HepG2 (cell line): ENCODE data around the gene GPR107. TPM values are rescaled to one million over a fixed set of nuclear protein-coding genes. Genes with fewer than 3 reads are reported as not detected.

Experiments used
- ATAC-seq: fragments of 200-7000 bp; cut with Tn5 transposase; 3 replicates; pipeline ENCODE4 v1.9.1; 2020; ENCODE audit warnings: mild to moderate bottlenecking, moderate library complexity
- BruUV-seq: library from RNA; stranded (reverse); fragments of 400-500 nt; replicated peaks from 2 replicates; lab custom pipeline; 2021; lab: Mats Ljungman, UMichigan
- CTCF ChIA-PET: fragments of 300-600 bp; formaldehyde crosslinking; extraction: SDS; loops from one replicate; lab custom pipeline; 2021; ENCODE audit warnings: low total read pairs, inconsistent platforms, low intra/inter-chr PET ratio; lab: Yijun Ruan, JAX
- POLR2A ChIA-PET: fragments of 350-600 bp; sonication (Branson Sonifier 250); formaldehyde crosslinking; loops from one replicate; lab custom pipeline; 2020; ENCODE audit warnings: antibody characterized with exemption, inconsistent platforms; lab: Yijun Ruan, JAX
- DNase-seq: peaks from one replicate; pipeline ENCODE4 v3.0.0-alpha.2; 2015; ENCODE audit warnings: low spot score
- FAIRE-seq: peaks from 3 replicates; lab custom pipeline; 2011; peaks lifted over from hg19 to GRCh38; lab: Jason Lieb, UNC
- H2AFZ ChIP-seq: one replicate; pipeline ENCODE4 v1.6.1; 2011; ENCODE audit warnings: low read length, inconsistent platforms
- H3K27ac ChIP-seq: fragments of 300-600 bp; 3 replicates; pipeline ENCODE4 v1.8.0; 2011; ENCODE audit warnings: mixed run types, mild to moderate bottlenecking, mixed read lengths, low read length, inconsistent platforms; ENCODE audit not compliant: insufficient read depth; ENCODE audit errors: extremely low read length
- H3K27me3 ChIP-seq, 2 experiments: fragments of 200-600 bp in 1 of 2; 2 replicates in 1 of 2; 3 replicates in 1 of 2; pipeline versions ENCODE4 v1.6.0 to v1.8.0; 2011; ENCODE audit warnings: low read length in 2 of 2, mild to moderate bottlenecking in 2 of 2, moderate library complexity in 2 of 2, inconsistent platforms in 1 of 2; ENCODE audit not compliant: insufficient read depth in 2 of 2, control insufficient read depth in 1 of 2
- H3K36me3 ChIP-seq, 2 experiments: fragments of 200-600 bp in 1 of 2; replicated peaks in 1 of 2; 2 replicates in 1 of 2; 3 replicates in 1 of 2; pipeline versions ENCODE4 v1.5.1 to v1.8.0; 2011; ENCODE audit warnings: low read length in 2 of 2, inconsistent platforms in 1 of 2; ENCODE audit not compliant: insufficient read depth in 2 of 2, control insufficient read depth in 1 of 2
- H3K4me1 ChIP-seq: 2 replicates; pipeline ENCODE4 v1.5.1; 2012; ENCODE audit warnings: low read length, inconsistent platforms; ENCODE audit not compliant: insufficient read depth
- H3K4me2 ChIP-seq: 2 replicates; pipeline ENCODE4 v1.6.0; 2011; ENCODE audit warnings: low read depth, low read length, inconsistent platforms
- H3K4me3 ChIP-seq, 3 experiments: fragments of 200-600 bp in 1 of 3; sonication (generic), shearing (Covaris generic) in 1 of 3; replicated peaks in 1 of 3; 2 replicates each; pipeline ENCODE4 v1.5.1; 2011 to 2016; ENCODE audit warnings: low read length in 3 of 3, inconsistent platforms in 2 of 3, low read depth in 2 of 3, mild to moderate bottlenecking in 2 of 3, control low read depth in 1 of 3, mixed read lengths in 1 of 3; ENCODE audit not compliant: insufficient read depth in 1 of 3
- H3K79me2 ChIP-seq: one replicate; pipeline ENCODE4 v1.6.1; 2011; ENCODE audit warnings: low read length, inconsistent platforms; ENCODE audit not compliant: insufficient read depth
- H3K9ac ChIP-seq: 2 replicates; pipeline ENCODE4 v1.6.0; 2011; ENCODE audit warnings: mild to moderate bottlenecking, low read depth, low read length, inconsistent platforms; ENCODE audit not compliant: insufficient read depth
- H3K9me3 ChIP-seq: 2 replicates; pipeline ENCODE4 v1.5.1; 2012; ENCODE audit warnings: mild to moderate bottlenecking, low read length
- H4K20me1 ChIP-seq: 2 replicates; pipeline ENCODE4 v1.6.0; 2011; ENCODE audit warnings: inconsistent platforms, mild to moderate bottlenecking, low read length, moderate library complexity; ENCODE audit not compliant: insufficient read depth
- CAMTA2 ChIP-seq: sonication (generic); formaldehyde crosslinking; IDR thresholded peaks from 2 replicates; pipeline ENCODE4 v1.4.0; 2020; ENCODE audit warnings: mild to moderate bottlenecking, missing genetic modification reagents, borderline replicate concordance
- NBN ChIP-seq: fragments of 450-650 bp; conservative IDR thresholded peaks from 2 replicates; pipeline ENCODE4 v1.6.1; 2017
- TBP ChIP-seq: sonication (generic); formaldehyde crosslinking; IDR thresholded peaks from 2 replicates; pipeline ENCODE4 v1.5.0; 2020; ENCODE audit warnings: missing genetic modification reagents
- WIZ ChIP-seq: sonication (generic); formaldehyde crosslinking; IDR thresholded peaks from 2 replicates; pipeline ENCODE4 v1.5.1; 2020; ENCODE audit warnings: mild to moderate bottlenecking, missing genetic modification reagents
- ZNF138 ChIP-seq: sonication (generic); formaldehyde crosslinking; IDR thresholded peaks from 2 replicates; pipeline ENCODE4 v1.5.0; 2020; ENCODE audit warnings: mild to moderate bottlenecking, low read depth, missing genetic modification reagents
- ZNF207 ChIP-seq: fragments of 450-650 bp; IDR thresholded peaks from 2 replicates; pipeline ENCODE4 v1.6.1; 2016; ENCODE audit warnings: antibody characterized with exemption, borderline replicate concordance
- ZNF224 ChIP-seq: sonication (generic); formaldehyde crosslinking; IDR thresholded peaks from 2 replicates; pipeline ENCODE4 v1.5.0; 2020; ENCODE audit warnings: mild to moderate bottlenecking, missing genetic modification reagents
- ZNF331 ChIP-seq: sonication (generic); formaldehyde crosslinking; IDR thresholded peaks from 2 replicates; pipeline ENCODE4 v1.4.0; 2020; ENCODE audit warnings: missing genetic modification reagents
- ZNF776 ChIP-seq: sonication (generic); formaldehyde crosslinking; IDR thresholded peaks from 2 replicates; pipeline ENCODE4 v1.4.0; 2020; ENCODE audit warnings: mild to moderate bottlenecking, missing genetic modification reagents
- WGBS: methylation state at CpG from one replicate; pipeline ENCODE4 v1.1.6; 2017; ENCODE audit warnings: low lambda C conversion rate; 5-methylcytosine and 5-hydroxymethylcytosine counted together
- in situ Hi-C: cut with HindIII; loops from 2 replicates; pipeline ENCODE4 v1.10.0; 2017; ENCODE audit warnings: low pct_unique_long_range_greater_than_20kb; ENCODE audit not compliant: extremely low pct_ligation_motif_present
- intact Hi-C: fragments of 100-400 bp; cut with micrococcal nuclease; formaldehyde crosslinking; loops from one replicate; pipeline ENCODE4 v1.10.0; 2022; ENCODE audit not compliant: unreplicated experiment
- polyA plus RNA-seq, 8 experiments: library from polyadenylated mRNA; depleted of rRNA in 3 of 8; stranded (reverse) in 7 of 8; unstranded in 1 of 8; fragments of >200 nt; fragmentation: Illumina TruSeq in 4 of 8; extraction: Trizol in 4 of 8; gene quantifications; 2 replicates each; pipeline versions ENCODE4 v1.2.1 to v1.2.3, GENCODE V29; 2011 to 2016; ENCODE audit warnings: low read depth in 4 of 8, missing spikeins in 1 of 8, mixed read lengths in 1 of 8; ENCODE audit not compliant: insufficient read depth in 1 of 8
- total RNA-seq, 5 experiments: library from RNA; depleted of rRNA; stranded (reverse); fragments of >200 nt; fragmentation: Illumina TruSeq; extraction: Trizol; gene quantifications; 2 replicates each; pipeline ENCODE4 v1.2.3, GENCODE V29; 2016; ENCODE audit warnings: low read depth in 1 of 5
- TF ChIP-seq, protein P1 (sequence below): sonication (generic); formaldehyde crosslinking; conservative IDR thresholded peaks from 2 replicates; pipeline ENCODE4 v1.4.0; 2020; ENCODE audit warnings: missing genetic modification reagents
- TF ChIP-seq, protein P2 (sequence below): sonication (generic); formaldehyde crosslinking; conservative IDR thresholded peaks from 2 replicates; pipeline ENCODE4 v1.4.0; 2020; ENCODE audit warnings: missing genetic modification reagents
- TF ChIP-seq, protein P3 (sequence below): sonication (generic); formaldehyde crosslinking; IDR thresholded peaks from 2 replicates; pipeline ENCODE4 v1.5.0; 2020; ENCODE audit warnings: mild to moderate bottlenecking, missing genetic modification reagents, borderline replicate concordance
- TF ChIP-seq, protein P4 (sequence below): IDR thresholded peaks from 2 replicates; pipeline ENCODE4 v1.6.1; 2016; ENCODE audit warnings: mild to moderate bottlenecking

The GPR107 gene
- total and polyA plus RNA-seq, 2 of the 13 experiments (the other 11 are each of a cell fraction or from before 2014, with no cell fraction given), result 22.5 to 24.4 TPM

DNA sequence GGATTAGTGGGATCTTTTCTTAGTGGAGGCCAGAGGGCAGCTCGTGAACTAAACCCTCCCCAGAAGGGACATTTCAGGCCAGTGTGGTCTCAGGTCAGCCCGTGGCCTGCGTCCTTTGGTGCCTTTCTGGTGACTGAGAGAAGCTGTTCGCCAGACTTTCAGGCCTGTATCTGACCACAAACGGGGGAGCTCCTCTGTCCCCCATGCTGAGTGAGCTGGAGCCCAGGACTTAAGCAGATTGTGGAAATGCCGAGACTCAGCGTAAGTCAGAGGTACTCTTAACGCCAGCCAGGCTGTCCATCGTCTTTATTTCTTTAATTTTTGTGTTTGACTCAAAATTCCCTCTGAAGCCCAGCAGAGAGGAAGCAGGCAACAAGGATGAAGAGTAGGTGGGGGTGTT is 63.7 kb downstream of the GPR107 start (continued):
- TF ChIP-seq, protein P1, sequence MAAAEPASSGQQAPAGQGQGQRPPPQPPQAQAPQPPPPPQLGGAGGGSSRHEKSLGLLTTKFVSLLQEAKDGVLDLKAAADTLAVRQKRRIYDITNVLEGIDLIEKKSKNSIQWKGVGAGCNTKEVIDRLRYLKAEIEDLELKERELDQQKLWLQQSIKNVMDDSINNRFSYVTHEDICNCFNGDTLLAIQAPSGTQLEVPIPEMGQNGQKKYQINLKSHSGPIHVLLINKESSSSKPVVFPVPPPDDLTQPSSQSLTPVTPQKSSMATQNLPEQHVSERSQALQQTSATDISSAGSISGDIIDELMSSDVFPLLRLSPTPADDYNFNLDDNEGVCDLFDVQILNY (CRISPR knock-in tag), result no peak

DNA sequence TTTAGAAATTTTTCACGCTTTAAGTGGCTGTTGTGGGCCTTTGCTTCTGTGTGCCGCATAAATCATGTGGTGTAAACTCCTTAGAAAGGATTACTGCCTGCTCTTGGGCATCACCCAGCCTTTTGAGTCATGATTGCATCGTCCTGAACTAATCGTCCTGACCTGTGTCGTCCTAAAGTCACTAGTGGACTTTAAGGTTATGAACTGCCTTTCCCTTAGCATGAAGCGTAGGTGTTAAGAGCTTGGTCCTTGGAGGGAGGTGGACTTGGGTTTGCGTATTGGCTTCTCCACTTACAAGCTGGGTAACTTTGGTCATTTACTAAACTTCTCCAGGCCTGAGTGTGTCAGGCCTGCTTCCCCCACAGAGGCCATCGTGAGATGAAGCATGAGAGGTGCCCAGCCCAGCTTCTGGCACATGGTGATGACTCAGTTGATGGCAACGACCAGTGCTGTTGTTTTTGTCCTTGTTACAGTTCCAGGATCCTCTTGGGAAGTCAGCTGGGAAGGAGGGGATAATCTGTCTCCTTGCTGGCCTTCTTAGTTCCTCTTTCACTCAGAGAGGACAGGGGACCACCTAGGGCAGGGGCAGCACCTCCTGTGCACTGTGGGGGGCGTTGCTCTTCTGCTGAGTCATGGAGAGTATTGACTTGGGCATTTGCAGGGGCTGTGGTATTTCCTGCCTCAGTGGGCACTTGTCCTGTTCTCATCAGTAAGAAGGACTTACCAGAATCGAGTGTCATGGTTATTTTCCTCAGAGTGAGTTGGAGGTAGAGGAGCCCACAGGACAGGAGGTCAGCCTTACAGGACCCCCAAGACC is 64.3 kb downstream of the GPR107 start:
- ATAC-seq (no peak), DNase-seq (no peak), FAIRE-seq (no peak)
- ChIA-PET CTCF (no interaction called here), POLR2A (no interaction called here)
- Histone ChIP-seq H4K20me1 (no peaks in the 10 kb centered on the region), H3K9me3 (no peaks in the 10 kb centered on the region), H3K79me2 (no peaks in the 10 kb centered on the region), H3K4me3 (no peak overlapping the region), H3K27me3 (no peaks in the 10 kb centered on the region), H3K4me2 (no peak overlapping the region), H3K4me1 (no peaks in the 10 kb centered on the region), H3K27ac (no peak overlapping the region), H2AFZ (no peak overlapping the region), H3K36me3 (peaks cover 9 to 62% of the 10 kb centered on the region in 2 experiments), H3K9ac (no peak overlapping the region)
- intact Hi-C loops (no loop called here), in situ Hi-C loops (loop anchor here (10.0 kb wide), 1 partner anchor 227 kb away; no protein-coding TSS in a partner anchor)
- 95% methylated on average over 7 of the region's 11 CpGs for WGBS
- BruUV-seq, result no TSS peak
- TF ChIP-seq ZNF138 (CRISPR knock-in tag), result no peak
- no peak for TF ChIP-seq ZNF207
- TF ChIP-seq NBN, result no peak
- no peak for TF ChIP-seq ZNF331 (CRISPR knock-in tag)
- TF ChIP-seq, protein P2, sequence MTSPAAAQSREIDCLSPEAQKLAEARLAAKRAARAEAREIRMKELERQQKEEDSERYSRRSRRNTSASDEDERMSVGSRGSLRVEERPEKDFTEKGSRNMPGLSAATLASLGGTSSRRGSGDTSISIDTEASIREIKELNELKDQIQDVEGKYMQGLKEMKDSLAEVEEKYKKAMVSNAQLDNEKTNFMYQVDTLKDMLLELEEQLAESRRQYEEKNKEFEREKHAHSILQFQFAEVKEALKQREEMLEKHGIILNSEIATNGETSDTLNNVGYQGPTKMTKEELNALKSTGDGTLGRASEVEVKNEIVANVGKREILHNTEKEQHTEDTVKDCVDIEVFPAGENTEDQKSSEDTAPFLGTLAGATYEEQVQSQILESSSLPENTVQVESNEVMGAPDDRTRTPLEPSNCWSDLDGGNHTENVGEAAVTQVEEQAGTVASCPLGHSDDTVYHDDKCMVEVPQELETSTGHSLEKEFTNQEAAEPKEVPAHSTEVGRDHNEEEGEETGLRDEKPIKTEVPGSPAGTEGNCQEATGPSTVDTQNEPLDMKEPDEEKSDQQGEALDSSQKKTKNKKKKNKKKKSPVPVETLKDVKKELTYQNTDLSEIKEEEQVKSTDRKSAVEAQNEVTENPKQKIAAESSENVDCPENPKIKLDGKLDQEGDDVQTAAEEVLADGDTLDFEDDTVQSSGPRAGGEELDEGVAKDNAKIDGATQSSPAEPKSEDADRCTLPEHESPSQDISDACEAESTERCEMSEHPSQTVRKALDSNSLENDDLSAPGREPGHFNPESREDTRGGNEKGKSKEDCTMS (CRISPR knock-in tag), result no peak
- TF ChIP-seq CAMTA2 (CRISPR knock-in tag), result no peak
- no peak for TF ChIP-seq ZNF224 (CRISPR knock-in tag)
- no peak for TF ChIP-seq TBP (CRISPR knock-in tag)
- TF ChIP-seq ZNF776 (CRISPR knock-in tag), result no peak
- TF ChIP-seq WIZ, result no peak
- TF ChIP-seq, protein P3, sequence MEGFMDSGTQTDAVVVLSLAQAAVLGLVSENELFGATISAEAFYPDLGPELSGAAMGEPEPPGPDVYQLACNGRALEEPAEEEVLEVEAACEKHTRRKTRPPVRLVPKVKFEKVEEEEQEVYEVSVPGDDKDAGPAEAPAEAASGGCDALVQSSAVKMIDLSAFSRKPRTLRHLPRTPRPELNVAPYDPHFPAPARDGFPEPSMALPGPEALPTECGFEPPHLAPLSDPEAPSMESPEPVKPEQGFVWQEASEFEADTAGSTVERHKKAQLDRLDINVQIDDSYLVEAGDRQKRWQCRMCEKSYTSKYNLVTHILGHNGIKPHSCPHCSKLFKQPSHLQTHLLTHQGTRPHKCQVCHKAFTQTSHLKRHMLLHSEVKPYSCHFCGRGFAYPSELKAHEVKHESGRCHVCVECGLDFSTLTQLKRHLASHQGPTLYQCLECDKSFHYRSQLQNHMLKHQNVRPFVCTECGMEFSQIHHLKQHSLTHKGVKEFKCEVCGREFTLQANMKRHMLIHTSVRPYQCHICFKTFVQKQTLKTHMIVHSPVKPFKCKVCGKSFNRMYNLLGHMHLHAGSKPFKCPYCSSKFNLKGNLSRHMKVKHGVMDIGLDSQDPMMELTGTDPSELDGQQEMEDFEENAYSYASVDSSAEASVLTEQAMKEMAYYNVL (CRISPR knock-in tag), result no peak
- TF ChIP-seq, protein P4, sequence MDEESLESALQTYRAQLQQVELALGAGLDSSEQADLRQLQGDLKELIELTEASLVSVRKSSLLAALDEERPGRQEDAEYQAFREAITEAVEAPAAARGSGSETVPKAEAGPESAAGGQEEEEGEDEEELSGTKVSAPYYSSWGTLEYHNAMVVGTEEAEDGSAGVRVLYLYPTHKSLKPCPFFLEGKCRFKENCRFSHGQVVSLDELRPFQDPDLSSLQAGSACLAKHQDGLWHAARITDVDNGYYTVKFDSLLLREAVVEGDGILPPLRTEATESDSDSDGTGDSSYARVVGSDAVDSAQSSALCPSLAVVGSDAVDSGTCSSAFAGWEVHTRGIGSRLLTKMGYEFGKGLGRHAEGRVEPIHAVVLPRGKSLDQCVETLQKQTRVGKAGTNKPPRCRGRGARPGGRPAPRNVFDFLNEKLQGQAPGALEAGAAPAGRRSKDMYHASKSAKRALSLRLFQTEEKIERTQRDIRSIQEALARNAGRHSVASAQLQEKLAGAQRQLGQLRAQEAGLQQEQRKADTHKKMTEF (CRISPR knock-in tag), result no peak
